Mesothelial cell of epicardium (in vitro differentiated cells): ENCODE measurements around the gene HARS2. TPM values are rescaled to one million over a fixed set of nuclear protein-coding genes. Genes with fewer than 3 reads are reported as not detected.
"Not testable (repeated sequence)": the region's sequence is repeated elsewhere in the genome, so short reads cannot be mapped to it uniquely, and the experiment has no call there.

Source experiments
- DNase-seq, 2 experiments: peaks; one replicate each; pipeline ENCODE4 v3.0.0; 2021; ENCODE audit warnings: low spot score in 2 of 2; ENCODE audit not compliant: unreplicated experiment in 2 of 2
- H3K27ac Mint-ChIP-seq: 2 replicates; pipeline ENCODE4 v1.8.0; 2021; ENCODE audit warnings: mixed read lengths
- H3K27me3 Mint-ChIP-seq: 2 replicates; pipeline ENCODE4 v1.8.0; 2021; ENCODE audit warnings: low read depth, mixed read lengths
- H3K36me3 Mint-ChIP-seq: 2 replicates; pipeline ENCODE4 v1.8.0; 2021; ENCODE audit warnings: mixed read lengths
- H3K4me1 Mint-ChIP-seq: 2 replicates; pipeline ENCODE4 v1.8.0; 2021; ENCODE audit warnings: mixed read lengths
- H3K4me3 Mint-ChIP-seq: 2 replicates; pipeline ENCODE4 v1.8.0; 2021; ENCODE audit warnings: mild to moderate bottlenecking, moderate library complexity, mixed read lengths
- H3K9me3 Mint-ChIP-seq: 2 replicates; pipeline ENCODE4 v1.8.0; 2021; ENCODE audit warnings: mixed read lengths
- CTCF ChIP-seq: fragments of 200-600 bp; sonication (generic); IDR thresholded peaks from one replicate; pipeline ENCODE4 v1.5.0; 2021; ENCODE audit warnings: antibody characterized with exemption; ENCODE audit not compliant: unreplicated experiment
- total RNA-seq: library from RNA; stranded (reverse); gene quantifications from 3 replicates; pipeline ENCODE4 v1.2.1, GENCODE V29; 2021

The HARS2 gene
- total RNA-seq, result 32.4 to 35.6 TPM (median 33.5 TPM) in 3 replicates

GRCh38 chr5:140690941-140691924 lies at the start of gene HARS2, which contains the start of gene HARS1:
Gene HARS2 (plus strand): TSS chr5:140691455. CDS start chr5:140691649, 194 bp downstream.
Gene HARS1 (minus strand): TSS chr5:140691370. CDS start chr5:140691304, 66 bp downstream.
- peak within 1 kb of the TSS; percentile 98 for H3K27ac Mint-ChIP-seq
- no peak for TF ChIP-seq CTCF
- DNase-seq, result peak; percentile 55 to 77
- no peaks in the 10 kb centered on the region for H3K9me3 Mint-ChIP-seq
- no peaks in the 10 kb centered on the region for H3K27me3 Mint-ChIP-seq
- peak within 1 kb of the TSS; percentile 98 for H3K4me3 Mint-ChIP-seq
- H3K4me1 Mint-ChIP-seq, result peaks cover 27% of the 10 kb centered on the region
- peaks cover 16% of the 10 kb centered on the region for H3K36me3 Mint-ChIP-seq

GRCh38 chr5:140641716-140642115 lies 49.5 kb upstream of the HARS2 start:
- Mint-ChIP-seq H3K27ac (no peak overlapping the region), H3K4me3 (no peak overlapping the region), H3K36me3 (no peaks in the 10 kb centered on the region), H3K27me3 (no peaks in the 10 kb centered on the region), H3K4me1 (peaks cover 23% of the 10 kb centered on the region), H3K9me3 (peaks cover 2% of the 10 kb centered on the region)
- no peak for TF ChIP-seq CTCF
- DNase-seq, result no peak

- DNase-seq, result no peak
Observed at GRCh38 chr5:140642718-140643117, 48.5 kb upstream of the HARS2 start.

GRCh38 chr5:140647042-140647419 lies 44.2 kb upstream of the HARS2 start:
- Mint-ChIP-seq H3K9me3 (no peaks in the 10 kb centered on the region), H3K4me1 (peaks cover 20% of the 10 kb centered on the region), H3K27ac (peak overlapping the region; percentile 41), H3K27me3 (no peaks in the 10 kb centered on the region), H3K36me3 (peaks cover 14% of the 10 kb centered on the region), H3K4me3 (peak overlapping the region; percentile 97)
- TF ChIP-seq CTCF, result no peak
- DNase-seq, result no peak

More at GRCh38 chr5:140642718-140643117, 48.5 kb upstream of the HARS2 start:
- no peak for TF ChIP-seq CTCF
- Mint-ChIP-seq H3K9me3 (peaks cover 2% of the 10 kb centered on the region), H3K4me3 (no peak overlapping the region), H3K27me3 (no peaks in the 10 kb centered on the region), H3K27ac (no peak overlapping the region), H3K4me1 (peaks cover 26% of the 10 kb centered on the region), H3K36me3 (no peaks in the 10 kb centered on the region)

GRCh38 chr5:140658870-140659269 lies 32.4 kb upstream of the HARS2 start:
- TF ChIP-seq CTCF, result no peak
- no peaks in the 10 kb centered on the region for H3K4me1 Mint-ChIP-seq
- H3K27ac Mint-ChIP-seq, result no peak overlapping the region
- H3K9me3 Mint-ChIP-seq, result no peaks in the 10 kb centered on the region
- peaks cover 62% of the 10 kb centered on the region for H3K36me3 Mint-ChIP-seq
- H3K4me3 Mint-ChIP-seq, result no peak overlapping the region
- H3K27me3 Mint-ChIP-seq, result no peaks in the 10 kb centered on the region
- DNase-seq, result no peak

- DNase-seq, H3K9me3 Mint-ChIP-seq, H3K4me3 Mint-ChIP-seq, H3K4me1 Mint-ChIP-seq, H3K27ac Mint-ChIP-seq, H3K27me3 Mint-ChIP-seq: not testable (repeated sequence)
- H3K36me3 Mint-ChIP-seq, result peaks cover 48% of the 10 kb centered on the region
Observed at GRCh38 chr5:140660371-140660770, 30.9 kb upstream of the HARS2 start.
